GM18951 (cell line): ENCODE data around the gene IL21.
"Not testable (repeated sequence)": the region's sequence is repeated elsewhere in the genome, so short reads cannot be mapped to it uniquely, and the experiment has no call there.

ENCODE experiments used
- POLR2A ChIP-seq: IDR thresholded peaks from 4 replicates; pipeline ENCODE4 v1.6.1; 2011; ENCODE audit warnings: mild to moderate bottlenecking; ENCODE audit not compliant: insufficient read length, insufficient read depth; ENCODE audit errors: extremely low read depth
- in situ Hi-C: fragments of 300-500 bp; cut with MboI; formaldehyde crosslinking; loops from one replicate; pipeline ENCODE4 v1.12.0; 2022; ENCODE audit warnings: low sequenced_read_pairs, mixed read lengths, inconsistent platforms; ENCODE audit not compliant: unreplicated experiment

The IL21 gene

DNA sequence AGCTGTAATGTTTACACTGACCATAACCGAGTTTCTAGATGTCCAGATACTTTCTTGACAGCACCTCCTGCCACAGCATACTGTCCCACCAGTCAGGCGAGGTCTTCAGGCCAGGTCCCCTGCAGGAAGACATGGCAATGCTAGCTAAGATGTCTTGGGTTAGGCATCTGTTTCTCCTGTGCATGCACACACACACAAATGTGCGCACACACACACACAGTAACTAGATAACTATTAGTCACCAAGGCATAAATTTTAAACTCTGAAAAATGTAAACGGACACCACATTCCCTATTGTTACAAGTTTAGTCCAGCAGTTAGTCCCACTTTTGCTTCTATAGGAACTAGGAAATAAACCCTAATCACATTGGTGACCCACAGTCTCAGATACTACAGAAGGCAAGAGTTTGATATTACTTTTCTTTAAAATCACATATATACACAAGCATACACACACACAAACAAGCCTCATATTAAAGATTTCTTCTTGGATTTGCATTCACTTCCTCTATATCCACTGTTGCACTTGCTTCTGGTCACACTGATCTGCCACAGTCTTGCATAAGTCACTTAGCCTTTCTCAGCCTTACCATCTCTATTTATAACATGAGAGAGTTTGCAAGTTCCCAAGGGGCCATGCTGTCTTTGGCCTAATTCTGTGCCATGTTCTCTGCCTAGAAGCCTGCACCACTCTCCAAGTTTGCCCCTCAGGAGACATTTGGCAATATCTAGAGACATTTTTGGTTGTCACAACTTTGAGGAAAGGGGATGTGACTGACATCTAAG, 32.2 kb downstream of the IL21 start:
- no peak for TF ChIP-seq POLR2A
- in situ Hi-C loops: loop anchor here (25.0 kb wide), 1 partner anchor 676 kb away; no protein-coding TSS in a partner anchor

DNA sequence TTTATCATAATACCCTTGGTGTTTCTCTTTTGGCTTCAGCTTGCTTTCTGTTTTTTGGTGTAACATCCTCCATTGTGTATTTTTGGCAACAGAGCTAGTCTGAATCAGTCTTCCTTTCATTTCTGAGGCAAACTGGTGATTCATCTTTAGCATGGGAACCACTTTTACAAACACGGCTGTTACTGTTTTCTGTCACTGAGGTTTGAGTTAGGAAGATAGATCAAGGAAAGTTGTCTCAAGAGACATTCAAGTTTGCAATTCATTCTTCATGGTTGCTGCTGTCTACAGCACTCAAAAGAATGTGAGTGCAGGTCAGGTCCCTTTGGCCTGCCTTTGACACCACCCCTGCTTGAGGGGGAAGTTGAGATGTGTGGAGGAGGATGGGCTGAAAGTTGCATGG, 36.3 kb downstream of the IL21 start:
- in situ Hi-C loops: loop anchor here (25.0 kb wide), 1 partner anchor 672 kb away; no protein-coding TSS in a partner anchor
- no peak for TF ChIP-seq POLR2A

DNA sequence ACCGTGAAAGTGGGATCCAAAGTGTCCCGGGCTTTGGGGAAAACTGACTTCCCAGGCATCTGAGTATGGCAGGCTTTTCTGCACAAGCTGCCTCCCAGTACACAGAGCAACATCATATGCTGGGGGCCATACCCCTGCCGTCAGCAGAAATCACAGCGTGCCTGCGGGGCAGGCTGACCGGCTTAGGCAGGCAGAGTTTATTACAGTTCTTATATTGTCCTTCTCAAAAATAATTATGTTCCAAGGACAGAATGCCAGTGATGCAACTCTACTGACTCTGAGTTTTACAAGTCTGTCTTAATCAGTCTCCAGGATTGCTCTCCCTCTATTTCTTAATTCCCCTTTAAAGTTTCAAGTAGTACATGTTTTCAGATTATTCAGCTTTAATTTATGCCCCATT, 37.0 kb downstream of the IL21 start:
- in situ Hi-C loops: loop anchor here (25.0 kb wide), 1 partner anchor 672 kb away; no protein-coding TSS in a partner anchor
- TF ChIP-seq POLR2A: no peak

DNA sequence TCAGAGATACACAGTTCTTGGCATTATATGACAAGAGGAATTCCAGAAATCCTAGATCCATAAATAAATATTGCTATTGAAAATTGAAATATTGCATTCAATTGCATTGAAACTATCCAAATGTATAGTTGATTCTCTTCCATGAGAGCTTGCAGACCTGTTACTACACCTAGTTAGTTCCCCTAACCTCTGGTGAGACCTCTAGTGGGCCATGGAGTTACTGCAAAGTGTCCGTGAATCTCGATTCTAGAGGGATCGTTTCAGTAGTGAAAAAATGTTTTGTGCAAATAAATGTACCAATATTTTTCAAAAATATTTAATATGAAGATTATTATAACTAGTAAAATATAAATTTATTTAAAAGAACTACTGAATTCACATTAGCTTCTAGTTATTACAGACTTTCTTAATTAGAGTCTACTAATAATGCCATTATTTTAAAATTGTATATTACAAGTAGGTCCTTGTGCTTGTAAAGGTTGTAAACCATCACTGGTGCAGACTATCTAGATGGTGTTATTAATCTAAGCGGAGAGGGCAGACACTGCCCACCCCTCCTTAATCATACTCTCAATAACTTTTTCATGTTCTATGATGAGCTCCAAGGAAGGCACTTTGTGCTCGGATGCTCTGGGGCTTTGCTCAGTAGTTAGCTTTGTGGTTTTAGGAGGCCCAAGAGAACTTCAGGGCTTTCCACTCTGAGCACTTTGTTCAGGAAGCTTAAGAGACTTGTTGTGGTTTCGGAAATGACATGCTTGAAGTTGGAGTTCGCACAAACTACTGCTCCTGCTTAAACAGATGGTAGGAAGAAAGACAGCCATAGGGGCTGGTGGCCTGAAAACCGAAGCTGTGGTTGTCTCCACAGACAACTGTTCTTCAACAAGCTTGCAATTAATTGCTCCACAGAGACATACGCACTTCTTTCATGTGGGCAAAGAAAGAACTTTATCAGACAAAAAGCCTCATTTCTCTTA, 42.8 kb downstream of the IL21 start:
- in situ Hi-C loops: loop anchor here (25.0 kb wide), 1 partner anchor 666 kb away; no protein-coding TSS in a partner anchor
- TF ChIP-seq POLR2A: no peak

DNA sequence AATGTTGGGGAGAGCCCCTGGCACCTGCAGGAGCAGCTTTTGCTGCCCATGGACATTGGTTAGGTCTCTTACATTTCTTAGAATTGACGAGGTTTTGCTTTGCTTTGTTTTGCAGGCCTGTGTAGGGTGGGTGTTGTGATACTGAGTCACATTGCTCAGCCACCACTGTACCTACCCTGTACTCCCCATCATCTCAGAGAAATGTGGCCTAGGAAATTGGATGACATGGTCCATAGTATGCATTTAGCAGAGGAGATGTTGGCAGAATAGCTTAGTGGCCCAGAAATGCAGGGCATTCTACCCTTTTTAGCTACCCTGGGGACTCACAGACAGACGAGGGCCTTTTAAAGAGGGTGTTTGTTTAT, 43.7 kb downstream of the IL21 start:
- TF ChIP-seq POLR2A: no peak
- in situ Hi-C loops: loop anchor here (25.0 kb wide), 1 partner anchor 665 kb away; no protein-coding TSS in a partner anchor

DNA sequence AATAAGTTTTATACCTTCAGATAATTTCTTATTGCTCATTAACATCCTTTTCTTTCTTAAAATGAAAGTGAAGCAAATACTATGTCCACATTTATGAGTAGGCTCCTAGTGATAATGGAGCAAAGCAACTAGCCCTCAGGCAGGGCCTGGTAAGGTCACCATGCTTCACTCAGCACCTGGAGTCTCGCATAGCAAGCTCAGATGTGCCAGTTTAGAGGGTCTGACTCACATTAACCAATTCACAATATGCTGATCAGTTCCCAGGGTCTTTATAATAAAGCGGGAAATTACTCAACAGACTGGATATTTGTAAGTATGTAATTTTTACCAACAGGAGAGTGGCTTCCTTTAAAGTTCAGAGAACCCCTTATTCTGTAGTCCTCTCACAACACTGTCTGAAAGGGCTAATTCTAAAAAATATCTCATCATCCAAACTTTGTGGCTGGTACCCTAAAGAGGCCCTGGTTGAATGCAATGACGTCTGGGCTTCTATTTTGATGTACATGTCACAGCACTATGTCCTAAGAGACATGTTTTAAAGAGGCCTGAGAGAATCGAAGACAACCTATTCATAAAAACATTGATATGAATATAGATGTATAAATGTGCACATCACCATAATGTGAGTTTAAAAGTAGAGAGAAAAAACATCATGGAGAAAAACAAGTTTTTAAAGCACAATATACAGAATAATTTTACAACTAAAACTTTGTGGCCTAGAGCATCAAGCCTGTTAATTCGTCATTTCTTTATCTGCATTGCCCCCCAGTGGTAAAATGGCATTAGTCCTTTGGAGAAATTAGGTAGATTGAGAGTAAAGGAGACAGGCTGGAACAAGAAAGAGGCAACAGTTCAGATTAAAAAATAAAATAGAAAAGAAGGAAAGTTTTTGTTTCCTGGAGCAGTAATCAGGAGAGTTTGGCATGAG, 44.3 kb downstream of the IL21 start:
- TF ChIP-seq POLR2A: no peak
- in situ Hi-C loops: loop anchor here (25.0 kb wide), 1 partner anchor 664 kb away; no protein-coding TSS in a partner anchor

DNA sequence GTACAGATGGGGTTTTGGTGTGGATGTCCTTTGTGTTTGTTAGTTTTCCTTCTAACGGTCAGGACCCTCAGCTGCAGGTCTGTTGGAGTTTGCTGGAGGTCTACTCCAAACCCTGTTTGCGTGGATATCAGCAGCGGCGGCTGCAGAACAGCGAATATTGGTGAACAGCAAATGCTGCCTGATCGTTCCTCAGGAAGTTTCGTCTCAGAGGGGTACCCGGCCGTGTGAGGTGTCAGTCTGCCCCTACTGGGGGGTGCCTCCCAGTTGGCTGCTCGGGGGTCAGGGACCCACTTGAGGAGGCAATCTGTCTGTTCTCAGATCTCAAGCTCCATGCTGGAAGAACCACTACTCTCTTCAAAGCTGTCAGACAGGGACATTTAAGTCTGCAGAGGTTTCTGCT, 46.5 kb downstream of the IL21 start:
- in situ Hi-C loops: not testable (repeated sequence)

DNA sequence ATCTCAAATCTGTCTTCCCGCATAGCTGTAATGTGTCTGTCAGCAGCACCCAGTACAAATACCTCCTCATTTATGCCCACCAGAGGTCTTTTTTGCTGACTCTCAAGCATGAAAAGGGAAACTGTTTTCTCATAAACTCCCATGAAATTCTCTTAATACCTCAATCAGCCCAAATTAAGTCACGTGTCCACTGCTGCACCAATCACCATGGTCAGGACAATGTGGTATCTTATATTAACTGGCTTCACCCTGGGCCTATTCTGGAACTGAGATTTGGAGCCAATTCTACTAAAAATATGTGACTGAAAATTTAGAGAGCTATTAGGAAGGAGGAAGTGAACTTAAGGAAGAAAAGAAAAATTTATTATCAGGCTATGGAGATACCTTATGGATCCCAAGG, 58.4 kb downstream of the IL21 start:
- TF ChIP-seq POLR2A: no peak
- in situ Hi-C loops: no loop called here
